Measurements from ENCODE around the gene MVB12B. TPM values are rescaled to one million over a fixed set of nuclear protein-coding genes. Genes with fewer than 3 reads are reported as not detected.

Gene MVB12B
- total and polyA plus RNA-seq, 2 of the 4 experiments (the other 2 are of a cell fraction), result 2.0 to 4.0 TPM

DNA sequence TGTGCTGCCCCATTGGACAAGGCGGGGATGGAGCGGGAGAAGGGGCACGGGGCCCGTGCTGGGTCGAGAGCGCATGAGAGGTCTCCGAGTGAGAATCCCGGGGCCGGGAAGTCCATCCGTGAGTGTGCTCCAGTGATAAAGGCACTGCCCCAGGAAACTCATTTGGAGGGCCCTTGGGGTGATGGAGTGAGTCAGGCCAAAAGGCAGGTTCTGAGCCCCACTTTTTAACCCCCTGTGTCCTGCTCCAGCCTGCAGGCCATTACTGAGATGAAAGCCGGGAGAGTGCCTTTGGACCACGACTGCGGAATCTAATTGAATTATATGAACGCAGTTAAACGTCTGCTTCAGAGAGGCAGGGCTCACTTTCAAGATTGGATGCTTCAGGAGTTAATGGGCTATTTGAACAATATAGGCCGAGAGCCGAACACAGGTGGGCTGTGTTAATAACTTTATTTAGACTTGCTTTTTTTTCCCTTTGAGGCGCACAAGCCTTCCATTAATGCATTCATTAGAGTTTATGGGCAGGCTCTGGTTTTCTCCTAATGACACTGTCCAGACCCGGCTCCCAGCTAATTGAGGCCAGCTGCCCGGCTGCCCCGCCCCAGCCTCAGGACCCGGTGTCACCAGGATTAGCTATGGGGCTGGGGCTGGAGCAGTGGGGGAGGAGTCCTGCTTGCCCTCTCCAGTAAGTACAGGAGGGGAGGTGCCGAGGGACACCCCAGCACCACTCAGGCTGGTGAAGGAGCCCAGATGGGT lies 208.0 kb downstream of the MVB12B start:
- 52% methylated on average over 5 of the region's 23 CpGs; no CpG with 5 or more reads in 1 of the 2 experiments for WGBS, 2 experiments (ENCODE audit: extremely low coverage in 2 of 2, insufficient read length in 1 of 2)
- in situ Hi-C loops (cut with MboI; ENCODE audit: low sequenced_read_pairs) (no loop called here), dilution Hi-C loops (cut with HindIII; ENCODE audit: low sequenced_read_pairs, unreplicated experiment) (no loop called here), intact Hi-C loops (cut with micrococcal nuclease) (no loop called here)
- DNase-seq (no peak), ATAC-seq (ENCODE audit: low read depth) (no peak)
- H3K23ac ChIP-seq (ENCODE audit: low read depth, low read length), result no peak overlapping the region
- H3K27ac ChIP-seq (ENCODE audit: insufficient read depth, low read length), result no peak overlapping the region
- no peaks in the 10 kb centered on the region; the same call in 1 of the 2 replicates for H3K4me1 ChIP-seq (ENCODE audit: control insufficient read depth, insufficient read depth, low read length)
- no peaks in the 10 kb centered on the region for H3K9me1 ChIP-seq (ENCODE audit: insufficient read depth, low read length)
- H3K4me2 ChIP-seq (ENCODE audit: low read depth, low read length), result no peak overlapping the region
- H2BK120ac ChIP-seq (ENCODE audit: low read depth, low read length), result no peak overlapping the region
- no peaks in the 10 kb centered on the region for H4K20me1 ChIP-seq (ENCODE audit: insufficient read depth, low read length)
- H3K56ac ChIP-seq (ENCODE audit: extremely low read depth, insufficient read depth, low read length), result no peak overlapping the region
- no peak for TF ChIP-seq MAFK (IDR thresholded peaks at IDR 0.05; ENCODE audit: low read depth, low read length)
- no peak for TF ChIP-seq CHD1 (IDR thresholded peaks at IDR 0.05; ENCODE audit: low read depth, low read length)
- TF ChIP-seq RAD21 (IDR thresholded peaks at IDR 0.05; ENCODE audit: low read length), result no peak
- TF ChIP-seq RCOR1 (IDR thresholded peaks at IDR 0.05; ENCODE audit: insufficient replicate concordance, low read length), result no peak
- no peak for TF ChIP-seq CEBPB (IDR thresholded peaks at IDR 0.05; ENCODE audit: low read depth, low read length)
- TF ChIP-seq, protein P1, sequence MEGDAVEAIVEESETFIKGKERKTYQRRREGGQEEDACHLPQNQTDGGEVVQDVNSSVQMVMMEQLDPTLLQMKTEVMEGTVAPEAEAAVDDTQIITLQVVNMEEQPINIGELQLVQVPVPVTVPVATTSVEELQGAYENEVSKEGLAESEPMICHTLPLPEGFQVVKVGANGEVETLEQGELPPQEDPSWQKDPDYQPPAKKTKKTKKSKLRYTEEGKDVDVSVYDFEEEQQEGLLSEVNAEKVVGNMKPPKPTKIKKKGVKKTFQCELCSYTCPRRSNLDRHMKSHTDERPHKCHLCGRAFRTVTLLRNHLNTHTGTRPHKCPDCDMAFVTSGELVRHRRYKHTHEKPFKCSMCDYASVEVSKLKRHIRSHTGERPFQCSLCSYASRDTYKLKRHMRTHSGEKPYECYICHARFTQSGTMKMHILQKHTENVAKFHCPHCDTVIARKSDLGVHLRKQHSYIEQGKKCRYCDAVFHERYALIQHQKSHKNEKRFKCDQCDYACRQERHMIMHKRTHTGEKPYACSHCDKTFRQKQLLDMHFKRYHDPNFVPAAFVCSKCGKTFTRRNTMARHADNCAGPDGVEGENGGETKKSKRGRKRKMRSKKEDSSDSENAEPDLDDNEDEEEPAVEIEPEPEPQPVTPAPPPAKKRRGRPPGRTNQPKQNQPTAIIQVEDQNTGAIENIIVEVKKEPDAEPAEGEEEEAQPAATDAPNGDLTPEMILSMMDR (conservative IDR thresholded peaks at IDR 0.05; ENCODE audit: low read depth, low read length), result no peak
- no peak for TF ChIP-seq BHLHE40 (IDR thresholded peaks at IDR 0.05; ENCODE audit: low read depth, low read length)
- no peak for TF ChIP-seq MAZ (IDR thresholded peaks at IDR 0.05; ENCODE audit: borderline replicate concordance, low read depth, low read length)
- no peak overlapping the region for H2BK20ac ChIP-seq (ENCODE audit: low read depth, low read length)
- H3K9ac ChIP-seq (ENCODE audit: low read depth, low read length), result no peak overlapping the region
- no peaks in the 10 kb centered on the region for H3K36me3 ChIP-seq (ENCODE audit: control insufficient read depth, insufficient read depth, low read length)
- peaks cover 69% of the 10 kb centered on the region for H3K27me3 ChIP-seq (ENCODE audit: control insufficient read depth, insufficient read depth, low read length)
- H3K79me1 ChIP-seq (ENCODE audit: low read depth in 1 of 2, low read length in 2 of 2), result no peaks in the 10 kb centered on the region
- H4K91ac ChIP-seq (ENCODE audit: insufficient read depth, low read depth, low read length), result no peak overlapping the region
- CTCF ChIA-PET, result no interaction called here
- no peak overlapping the region for H2AK9ac ChIP-seq (replicated peaks; ENCODE audit: low read depth, low read length, poor library complexity)
- H3K14ac ChIP-seq (replicated peaks; ENCODE audit: low read depth, low read length), result no peak overlapping the region
- H4K5ac ChIP-seq (ENCODE audit: low read depth, low read length), result no peak overlapping the region
- no peak overlapping the region for H2AFZ ChIP-seq (replicated peaks; ENCODE audit: low read length, poor library complexity)
- no peak overlapping the region for H2AK5ac ChIP-seq (ENCODE audit: low read depth, low read length)
- H3K4ac ChIP-seq (ENCODE audit: low read depth, low read length), result no peak overlapping the region
- no peaks in the 10 kb centered on the region for H3K9me3 ChIP-seq (ENCODE audit: control insufficient read depth, insufficient read depth, low read length)
- H3K4me3 ChIP-seq (ENCODE audit: insufficient read depth, low read depth, low read length), result no peak overlapping the region
- BruUV-seq (replicated peaks), result no TSS peak
- H4K8ac ChIP-seq (ENCODE audit: low read depth in 2 of 2, low read length in 2 of 2), result no peak overlapping the region
- H2BK5ac ChIP-seq (ENCODE audit: low read depth, low read length, poor library complexity, severe bottlenecking), result no peak overlapping the region
- H3K18ac ChIP-seq (ENCODE audit: low read depth, low read length), result no peak overlapping the region
- POLR2A ChIA-PET (ENCODE audit: unreplicated experiment), result no interaction called here
- no peak overlapping the region for H2BK15ac ChIP-seq (ENCODE audit: low read depth, low read length)
